NCI-H128 (cell line): ENCODE results near the gene OR56A3.
"Not testable (repeated sequence)": the region's sequence is repeated elsewhere in the genome, so short reads cannot be mapped to it uniquely, and the experiment has no call there.

ENCODE experiments used
- DNase-seq: peaks from one replicate; lab custom pipeline; 2025; ENCODE audit not compliant: unreplicated experiment; lab: John Stamatoyannopoulos, UW

The OR56A3 gene

GRCh38 chr11:5941951-5942350 lies at the start of gene OR56A3:
Gene OR56A3 (plus strand): TSS chr11:5942251. CDS start chr11:5947347, 5,096 bp downstream.
- no peak for DNase-seq

GRCh38 chr11:5892908-5893307 lies 49.1 kb upstream of the OR56A3 start, which contains the start of gene OR52E5:
Gene OR52E5 (plus strand): TSS chr11:5893208. CDS start chr11:5900777, 7,569 bp downstream.
- DNase-seq, result no peak

- no peak for DNase-seq
Observed at GRCh38 chr11:5899534-5899933, 42.5 kb upstream of the OR56A3 start.

GRCh38 chr11:5910540-5910939 lies 31.5 kb upstream of the OR56A3 start:
- no peak for DNase-seq

GRCh38 chr11:5922749-5923426 lies 19.2 kb upstream of the OR56A3 start:
- DNase-seq, result no peak

- DNase-seq, result no peak
Observed at GRCh38 chr11:5923427-5923776, 18.6 kb upstream of the OR56A3 start.

GRCh38 chr11:5923794-5924193 lies 18.3 kb upstream of the OR56A3 start:
- DNase-seq, result no peak

- DNase-seq, result no peak
Observed at GRCh38 chr11:5928271-5928670, 13.8 kb upstream of the OR56A3 start.

GRCh38 chr11:5928811-5929210 lies 13.2 kb upstream of the OR56A3 start:
- DNase-seq, result no peak

GRCh38 chr11:5929571-5930368 lies 12.3 kb upstream of the OR56A3 start:
- DNase-seq, result no peak

GRCh38 chr11:5930614-5931013 lies 11.4 kb upstream of the OR56A3 start:
- no peak for DNase-seq

- no peak for DNase-seq
Observed at GRCh38 chr11:5931061-5931460, 11.0 kb upstream of the OR56A3 start.

- DNase-seq, result no peak
Observed at GRCh38 chr11:5932671-5933070, 9.4 kb upstream of the OR56A3 start.

GRCh38 chr11:5933116-5933515 lies 8.9 kb upstream of the OR56A3 start:
- no peak for DNase-seq

- DNase-seq, result no peak
Observed at GRCh38 chr11:5937868-5938602, 4.0 kb upstream of the OR56A3 start.

- no peak for DNase-seq
Observed at GRCh38 chr11:5938603-5938965, 3.5 kb upstream of the OR56A3 start.

GRCh38 chr11:5940748-5941147 lies 1.3 kb upstream of the OR56A3 start:
- no peak for DNase-seq

GRCh38 chr11:5955586-5955985 lies 13.5 kb downstream of the OR56A3 start:
- DNase-seq, result no peak

GRCh38 chr11:5960704-5961320 lies 18.8 kb downstream of the OR56A3 start:
- not testable (repeated sequence) for DNase-seq

- DNase-seq, result no peak
Observed at GRCh38 chr11:5966958-5967357, 24.9 kb downstream of the OR56A3 start.

GRCh38 chr11:5967708-5968107 lies 25.7 kb downstream of the OR56A3 start:
- DNase-seq, result no peak
